Naive B cell (primary cell): ENCODE results near the gene SLCO4A1. TPM values are rescaled to one million over a fixed set of nuclear protein-coding genes. Genes with fewer than 3 reads are reported as not detected.
A peak's percentile ranks its signal among the peaks of the same experiment; 100 is the strongest.

Experiments
- ATAC-seq, 2 donors: fragments of 150-1000 bp; cut with Tn5 transposase; 2 replicates each; pipeline ENCODE4 v1.10.0; 2021; ENCODE audit warnings: low read depth in 2 of 2, mild to moderate bottlenecking in 2 of 2, moderate library complexity in 2 of 2
- DNase-seq: peaks from one replicate; pipeline ENCODE4 v3.0.0; 2022
- H3K27ac Mint-ChIP-seq, 6 donors: one replicate each; pipeline ENCODE4 v1.8.0; 2020 to 2022; ENCODE audit warnings: mild to moderate bottlenecking in 6 of 6, mixed read lengths in 6 of 6, moderate library complexity in 5 of 6, inconsistent platforms in 2 of 6
- H3K27me3 Mint-ChIP-seq, 3 donors: one replicate each; pipeline ENCODE4 v1.8.0; 2021 to 2022; ENCODE audit warnings: mixed read lengths in 3 of 3, mild to moderate bottlenecking in 1 of 3
- H3K36me3 Mint-ChIP-seq, 2 donors: one replicate each; pipeline ENCODE4 v1.8.0; 2020 to 2022; ENCODE audit warnings: mixed read lengths in 2 of 2, inconsistent platforms in 1 of 2, mild to moderate bottlenecking in 1 of 2
- H3K4me1 Mint-ChIP-seq, 3 donors: one replicate each; pipeline ENCODE4 v1.8.0; 2020 to 2022; ENCODE audit warnings: mixed read lengths in 3 of 3, inconsistent platforms in 1 of 3, mild to moderate bottlenecking in 1 of 3, moderate library complexity in 1 of 3
- H3K4me3 Mint-ChIP-seq, 8 donors: one replicate each; pipeline ENCODE4 v1.8.0; 2020 to 2022; ENCODE audit warnings: mild to moderate bottlenecking in 8 of 8, mixed read lengths in 8 of 8, moderate library complexity in 8 of 8, inconsistent platforms in 2 of 8
- H3K9me3 Mint-ChIP-seq, 7 donors: one replicate each; pipeline ENCODE4 v1.8.0; 2020 to 2022; ENCODE audit warnings: mixed read lengths in 7 of 7, mild to moderate bottlenecking in 5 of 7, inconsistent platforms in 2 of 7, moderate library complexity in 1 of 7
- polyA plus RNA-seq, 6 donors: library from polyadenylated mRNA; unstranded; fragments of 300-500 nt; fragmentation: Illumina TruSeq; gene quantifications; one replicate each; pipeline ENCODE4 v1.2.3, GENCODE V29; 2021; ENCODE audit warnings: low read depth in 6 of 6

SLCO4A1 gene
- polyA plus RNA-seq, 6 donors from 2014 or later = 0.29 to 4.6 (median 0.91) TPM

- H3K36me3 Mint-ChIP-seq = no peaks in the 10 kb centered on the region
- peaks cover 2 to 10% (median 4%) of the 10 kb centered on the region in 3 donors for H3K4me1 Mint-ChIP-seq
- no peaks in the 10 kb centered on the region for H3K9me3 Mint-ChIP-seq
- peak overlapping the region in 1 of 6 donors; percentile 66 for H3K27ac Mint-ChIP-seq
- H3K27me3 Mint-ChIP-seq = peaks cover 12 to 22% (median 12%) of the 10 kb centered on the region in 3 donors
- no peak overlapping the region for H3K4me3 Mint-ChIP-seq
- DNase-seq (no peak), ATAC-seq (no peak)
Measured at GRCh38 chr20:62629864-62630470, 12.3 kb upstream of the SLCO4A1 start.

- H3K4me3 Mint-ChIP-seq = no peak overlapping the region
- no peaks in the 10 kb centered on the region for H3K36me3 Mint-ChIP-seq
Measured at GRCh38 chr20:62631336-62632308, 10.7 kb upstream of the SLCO4A1 start.

GRCh38 chr20:62632575-62633090 is 9.7 kb upstream of the SLCO4A1 start:
- H3K27me3 Mint-ChIP-seq = peaks cover 22 to 46% (median 27%) of the 10 kb centered on the region in 3 donors
- ATAC-seq (no peak), DNase-seq (no peak)
- H3K27ac Mint-ChIP-seq = no peak overlapping the region
- H3K36me3 Mint-ChIP-seq = no peaks in the 10 kb centered on the region
- no peak overlapping the region for H3K4me3 Mint-ChIP-seq
- H3K4me1 Mint-ChIP-seq = peaks cover 0 to 10% (median 6%) of the 10 kb centered on the region in 3 donors
- H3K9me3 Mint-ChIP-seq = no peaks in the 10 kb centered on the region

More at GRCh38 chr20:62631336-62632308, 10.7 kb upstream of the SLCO4A1 start:
- peak overlapping the region in 1 of 6 donors; percentile 47 for H3K27ac Mint-ChIP-seq
- H3K4me1 Mint-ChIP-seq = peaks cover 0 to 10% (median 6%) of the 10 kb centered on the region in 3 donors
- H3K9me3 Mint-ChIP-seq = no peaks in the 10 kb centered on the region
- ATAC-seq (no peak), DNase-seq (no peak)
- H3K27me3 Mint-ChIP-seq = peaks cover 16 to 38% (median 27%) of the 10 kb centered on the region in 3 donors

- ATAC-seq = no peak
- H3K27ac Mint-ChIP-seq = peak overlapping the region in 2 of 6 donors; percentile 51 to 88
- no peaks in the 10 kb centered on the region for H3K9me3 Mint-ChIP-seq
- peaks cover 24 to 47% (median 27%) of the 10 kb centered on the region in 3 donors for H3K27me3 Mint-ChIP-seq
- peaks cover 0 to 10% (median 6%) of the 10 kb centered on the region in 3 donors for H3K4me1 Mint-ChIP-seq
- H3K4me3 Mint-ChIP-seq = no peak overlapping the region
- no peak for DNase-seq
- H3K36me3 Mint-ChIP-seq = no peaks in the 10 kb centered on the region
Measured at GRCh38 chr20:62633598-62634329, 8.5 kb upstream of the SLCO4A1 start.

GRCh38 chr20:62634330-62634967 is 7.9 kb upstream of the SLCO4A1 start:
- no peak for DNase-seq
- H3K4me1 Mint-ChIP-seq = peaks cover 0 to 10% (median 6%) of the 10 kb centered on the region in 3 donors
- no peak overlapping the region for H3K27ac Mint-ChIP-seq
- H3K9me3 Mint-ChIP-seq = no peaks in the 10 kb centered on the region
- no peak overlapping the region for H3K4me3 Mint-ChIP-seq
- no peak for ATAC-seq
- no peaks in the 10 kb centered on the region for H3K36me3 Mint-ChIP-seq
- H3K27me3 Mint-ChIP-seq = peaks cover 27 to 47% (median 29%) of the 10 kb centered on the region in 3 donors

GRCh38 chr20:62635232-62635631 is 7.1 kb upstream of the SLCO4A1 start:
- no peak for DNase-seq
- Mint-ChIP-seq H3K4me1 (peaks cover 0 to 10% (median 6%) of the 10 kb centered on the region in 3 donors), H3K36me3 (no peaks in the 10 kb centered on the region), H3K4me3 (no peak overlapping the region), H3K9me3 (no peaks in the 10 kb centered on the region), H3K27ac (no peak overlapping the region), H3K27me3 (peaks cover 27 to 47% (median 29%) of the 10 kb centered on the region in 3 donors)
- ATAC-seq = no peak

- Mint-ChIP-seq H3K27me3 (peaks cover 27 to 47% (median 29%) of the 10 kb centered on the region in 3 donors), H3K4me1 (peaks cover 0 to 10% (median 6%) of the 10 kb centered on the region in 3 donors), H3K9me3 (no peaks in the 10 kb centered on the region), H3K36me3 (no peaks in the 10 kb centered on the region), H3K4me3 (no peak overlapping the region), H3K27ac (peak overlapping the region in 1 of 6 donors; percentile 41)
- no peak for DNase-seq
- ATAC-seq = no peak
Measured at GRCh38 chr20:62635852-62636251, 6.5 kb upstream of the SLCO4A1 start.

- Mint-ChIP-seq H3K27me3 (peaks cover 27 to 50% (median 29%) of the 10 kb centered on the region in 3 donors), H3K4me1 (peaks cover 2 to 12% (median 10%) of the 10 kb centered on the region in 3 donors), H3K4me3 (no peak overlapping the region), H3K27ac (peak overlapping the region in 1 of 6 donors; percentile 41), H3K36me3 (no peaks in the 10 kb centered on the region), H3K9me3 (no peaks in the 10 kb centered on the region)
- DNase-seq = no peak
- no peak for ATAC-seq
Measured at GRCh38 chr20:62636446-62636845, 5.9 kb upstream of the SLCO4A1 start.

GRCh38 chr20:62637110-62637509 is 5.2 kb upstream of the SLCO4A1 start:
- ATAC-seq = no peak
- Mint-ChIP-seq H3K27me3 (peaks cover 22 to 47% (median 29%) of the 10 kb centered on the region in 3 donors), H3K4me1 (peaks cover 5 to 11% (median 10%) of the 10 kb centered on the region in 3 donors), H3K27ac (no peak overlapping the region), H3K4me3 (peak overlapping the region in 1 of 8 donors; percentile 12), H3K36me3 (no peaks in the 10 kb centered on the region), H3K9me3 (no peaks in the 10 kb centered on the region)
- DNase-seq = no peak

GRCh38 chr20:62637521-62638054 is 4.7 kb upstream of the SLCO4A1 start:
- peak overlapping the region in 1 of 8 donors; percentile 71 for H3K4me3 Mint-ChIP-seq
- H3K27ac Mint-ChIP-seq = no peak overlapping the region
- H3K4me1 Mint-ChIP-seq = peaks cover 5 to 14% (median 8%) of the 10 kb centered on the region in 3 donors
- DNase-seq (no peak), ATAC-seq (no peak)
- H3K36me3 Mint-ChIP-seq = no peaks in the 10 kb centered on the region
- H3K9me3 Mint-ChIP-seq = no peaks in the 10 kb centered on the region
- peaks cover 19 to 42% (median 24%) of the 10 kb centered on the region in 3 donors for H3K27me3 Mint-ChIP-seq

- Mint-ChIP-seq H3K27me3 (peaks cover 19 to 39% (median 19%) of the 10 kb centered on the region in 3 donors), H3K4me3 (peak overlapping the region in 1 of 8 donors; percentile 71), H3K27ac (no peak overlapping the region), H3K4me1 (peaks cover 5 to 14% (median 8%) of the 10 kb centered on the region in 3 donors), H3K36me3 (no peaks in the 10 kb centered on the region), H3K9me3 (no peaks in the 10 kb centered on the region)
- ATAC-seq = no peak
- no peak for DNase-seq
Measured at GRCh38 chr20:62638055-62638570, 4.2 kb upstream of the SLCO4A1 start.
